NCI-H82 treated with DMSO at 0.1 percent for 48 hours (cell line): ENCODE results near the gene LBHD2.
"Not testable (repeated sequence)": the region's sequence is repeated elsewhere in the genome, so short reads cannot be mapped to it uniquely, and the experiment has no call there.

Experiments used
- DNase-seq: peaks from one replicate; lab custom pipeline; 2025; ENCODE audit not compliant: unreplicated experiment; lab: John Stamatoyannopoulos, UW

LBHD2 gene

GRCh38 chr14:103084021-103084919 is at the start of gene LBHD2:
Gene LBHD2, plus strand, starts transcription at chr14:103084210. Its CDS starts 1,803 bp downstream, at chr14:103086013.
- no peak for DNase-seq

DNA sequence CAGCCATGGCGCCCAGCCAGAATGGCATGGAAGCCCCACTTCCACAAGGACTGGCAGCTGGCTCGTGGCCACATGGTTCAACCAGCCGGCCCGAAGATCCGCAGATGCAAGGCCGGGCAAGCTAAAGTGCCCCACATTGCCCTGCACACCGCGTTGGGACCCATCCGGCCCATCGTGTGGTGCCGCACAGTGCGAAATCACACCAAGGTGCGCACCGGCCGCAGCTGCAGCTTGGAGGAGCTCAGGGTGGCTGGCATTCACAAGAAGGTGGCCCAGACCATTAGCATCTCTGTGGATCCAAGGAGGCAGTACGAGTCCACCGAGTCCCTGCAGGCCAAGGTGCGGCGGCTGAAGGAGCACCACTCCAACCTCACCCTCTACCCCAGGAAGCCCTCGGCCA is 42.5 kb upstream of the LBHD2 start:
- no peak for DNase-seq

DNA sequence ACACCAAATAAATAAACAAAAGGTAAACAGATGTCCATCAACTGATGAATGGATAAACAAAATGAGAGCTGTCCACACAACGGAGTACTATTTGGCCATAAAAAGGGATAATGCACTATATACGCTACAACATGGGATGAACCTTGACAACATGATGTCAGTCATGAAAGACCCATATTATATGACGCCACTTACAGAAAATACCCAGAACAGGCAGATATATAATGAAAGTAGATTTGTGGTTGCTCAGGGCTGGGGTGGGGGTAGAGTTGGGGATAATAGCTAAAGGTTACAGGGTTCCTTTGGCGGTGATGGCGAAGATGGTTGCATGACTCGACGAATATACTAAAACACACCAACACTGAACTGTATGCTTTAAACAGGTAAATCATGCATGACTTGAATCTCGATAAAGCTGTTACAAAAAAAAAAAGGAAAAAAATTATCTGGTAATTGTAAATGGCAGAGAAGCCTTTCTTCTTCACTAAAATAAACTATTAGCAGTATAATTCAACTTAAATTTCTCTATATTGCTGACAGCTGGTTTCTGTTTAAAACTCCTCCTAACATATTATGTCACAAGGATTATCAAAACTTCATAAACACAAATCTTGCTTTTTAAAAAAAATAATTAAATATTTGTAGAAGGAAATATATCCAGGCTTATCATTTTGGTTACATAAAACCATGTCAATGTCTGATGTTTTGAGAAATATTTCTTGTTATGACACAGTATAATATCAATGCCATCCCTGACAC is 40.6 kb upstream of the LBHD2 start:
- no peak for DNase-seq

DNA sequence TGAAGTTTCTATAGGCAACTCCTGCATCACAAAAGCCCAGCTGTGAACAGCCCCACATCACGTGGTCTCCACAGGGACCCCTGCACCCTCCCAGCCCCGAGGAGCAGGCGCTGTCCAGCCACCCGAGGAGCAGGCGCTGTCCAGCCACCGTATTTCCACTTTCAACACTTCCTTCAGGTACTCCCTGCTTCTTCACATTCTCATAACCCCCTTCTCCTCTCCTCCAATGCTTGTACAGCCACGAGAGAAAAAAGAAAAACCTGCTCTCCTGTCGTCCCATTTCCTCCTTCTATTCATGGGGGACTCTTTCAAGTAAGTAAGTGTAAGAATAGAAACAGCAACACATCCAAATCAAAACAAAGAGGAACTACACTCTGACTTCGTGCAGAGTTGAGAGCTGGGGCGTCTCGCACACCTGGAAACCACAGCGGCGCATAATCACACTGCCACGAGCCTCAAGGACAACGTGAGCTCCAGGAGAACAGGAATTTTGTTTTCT is 38.6 kb upstream of the LBHD2 start:
- no peak for DNase-seq

DNA sequence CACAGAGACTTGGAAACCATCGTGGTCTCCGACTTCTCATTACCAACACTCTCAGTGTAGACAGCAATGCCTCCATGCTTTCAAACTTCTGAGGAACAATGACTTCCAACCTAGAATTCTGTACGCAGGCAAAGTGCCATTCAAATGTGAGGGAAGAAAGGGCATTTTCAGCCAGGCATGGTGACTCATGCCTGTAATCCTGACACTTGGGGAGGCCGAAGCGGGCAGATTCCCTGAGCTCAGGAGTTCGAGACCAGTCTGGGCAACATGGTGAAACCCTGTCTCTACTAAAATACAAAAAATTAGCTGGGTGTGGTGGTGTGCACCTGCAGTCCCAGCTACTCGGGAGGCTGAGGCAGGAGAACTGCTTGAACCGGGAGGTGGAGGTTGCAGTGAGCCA is 36.6 kb upstream of the LBHD2 start:
- not testable (repeated sequence) for DNase-seq

DNA sequence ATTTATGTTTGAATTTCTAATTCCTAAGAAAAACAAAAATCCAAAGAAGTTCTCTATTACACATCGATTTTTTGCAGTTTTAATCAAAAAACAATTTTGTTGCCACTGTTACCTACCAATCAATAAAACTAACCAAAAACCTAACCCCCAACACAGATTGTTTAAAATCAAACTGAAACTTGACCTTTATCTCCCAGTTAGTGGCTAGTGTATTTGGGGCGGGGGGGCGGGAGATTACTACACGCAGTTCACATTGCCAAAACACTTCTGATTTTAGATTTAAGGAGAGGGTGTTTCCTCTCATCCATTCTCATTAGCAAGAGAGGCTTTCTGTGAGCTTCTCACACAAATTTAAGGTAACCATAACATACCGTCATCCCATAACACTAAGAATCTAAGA is 33.1 kb upstream of the LBHD2 start:
- DNase-seq = no peak

GRCh38 chr14:103052407-103052806 is 31.6 kb upstream of the LBHD2 start:
- DNase-seq = no peak

GRCh38 chr14:103055695-103056094 is 28.3 kb upstream of the LBHD2 start:
- no peak for DNase-seq

DNA sequence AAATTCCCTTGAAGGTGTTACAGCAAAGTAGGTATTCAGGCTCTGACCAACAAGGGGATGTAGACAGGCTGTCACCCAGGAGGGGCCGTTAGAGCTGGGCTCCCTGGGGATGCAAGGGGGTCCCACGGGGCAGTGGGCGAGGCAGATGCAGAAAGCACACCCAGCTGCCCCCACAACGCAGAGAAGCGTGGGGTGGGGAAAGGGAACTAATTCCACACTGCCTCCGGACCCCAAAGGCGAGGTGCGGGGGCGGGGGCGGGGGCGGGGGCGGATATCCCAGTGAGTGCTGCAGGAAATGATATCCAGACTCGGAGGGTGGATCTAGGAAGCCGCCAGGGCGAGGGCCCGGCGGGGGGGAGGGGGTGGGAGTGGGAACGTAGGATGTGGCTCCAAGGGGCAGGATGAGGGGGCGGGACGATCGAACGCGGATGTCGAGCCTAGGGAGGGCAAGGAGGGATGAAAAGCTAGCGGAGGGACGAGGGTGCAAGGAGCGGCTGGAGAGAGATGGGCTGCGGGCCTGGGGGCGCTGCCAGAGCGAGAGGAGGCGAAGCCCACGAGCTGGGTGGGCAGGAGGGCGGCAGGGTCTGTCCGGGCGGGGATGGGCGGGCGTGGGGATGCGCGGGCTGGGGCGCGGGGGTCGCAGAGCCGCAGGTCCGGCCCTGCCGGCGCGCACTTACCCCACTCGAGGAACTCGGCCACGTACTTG is 27.5 kb upstream of the LBHD2 start:
- DNase-seq = peak; percentile 21

DNA sequence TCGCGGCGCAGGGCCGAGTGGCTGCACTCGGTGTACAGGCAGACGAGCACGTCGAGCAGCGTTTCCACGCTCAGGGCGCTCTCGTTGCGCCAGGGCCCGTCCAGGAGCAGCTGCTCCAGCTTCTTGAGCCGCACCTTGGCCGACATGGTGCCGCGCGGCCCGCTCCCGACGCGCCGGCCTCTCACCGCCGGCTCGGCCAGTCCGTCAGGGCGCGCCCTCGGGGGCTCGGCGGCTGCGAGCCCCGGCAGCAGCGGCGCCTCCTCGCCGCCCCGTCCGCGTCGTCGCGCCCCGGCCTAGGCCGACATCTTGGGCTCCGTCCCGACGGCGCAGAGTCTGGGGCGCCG is 27.0 kb upstream of the LBHD2 start:
- no peak for DNase-seq

DNA sequence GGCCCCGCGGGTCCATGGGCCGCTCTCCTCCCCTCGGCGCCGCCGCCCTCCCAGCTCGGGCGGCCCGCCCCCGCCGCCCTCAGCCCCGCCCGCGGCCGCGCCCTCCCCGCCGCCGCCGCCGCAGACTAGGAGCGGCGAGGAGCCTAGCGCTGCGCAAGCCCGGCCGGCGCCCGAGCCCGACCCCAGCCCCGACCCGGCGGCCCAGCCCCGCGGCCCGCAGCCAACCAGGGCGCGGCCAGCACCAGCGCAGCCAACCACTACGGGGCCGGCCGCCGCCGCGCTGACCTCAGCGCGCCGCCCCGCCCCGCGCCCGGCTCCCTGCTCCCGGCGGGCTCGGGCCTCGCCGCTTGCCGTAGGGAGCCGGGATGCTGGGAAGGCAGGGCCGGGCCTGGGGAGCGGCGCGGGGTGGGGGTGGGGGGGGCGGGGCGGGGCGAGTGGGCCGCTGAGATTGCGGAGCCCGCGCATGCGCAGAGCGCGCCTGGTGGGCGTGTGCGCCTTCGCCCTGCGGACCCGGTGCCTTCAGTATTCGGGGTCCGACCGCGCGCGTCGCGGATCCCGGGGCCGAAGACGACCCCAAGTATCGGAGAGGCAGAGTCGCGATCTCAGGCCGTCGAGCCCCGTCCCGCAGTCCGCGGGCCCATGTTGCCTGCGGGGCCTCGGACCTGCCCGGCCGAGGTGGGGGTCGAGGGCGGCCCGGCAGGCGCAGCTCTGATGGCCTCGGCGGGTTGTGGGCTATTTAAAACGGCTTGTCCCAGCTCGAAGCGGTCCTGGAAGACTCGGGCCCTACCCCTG is 26.4 kb upstream of the LBHD2 start, which contains the start of gene CDC42BPB:
Gene CDC42BPB (minus strand): TSS at position 178 of the 792 bp plus-strand sequence. CDS start 376 bp downstream, outside the sequence.
- peak; percentile 43 for DNase-seq

- no peak for DNase-seq
Observed at GRCh38 chr14:103058164-103059055, 25.6 kb upstream of the LBHD2 start.

DNA sequence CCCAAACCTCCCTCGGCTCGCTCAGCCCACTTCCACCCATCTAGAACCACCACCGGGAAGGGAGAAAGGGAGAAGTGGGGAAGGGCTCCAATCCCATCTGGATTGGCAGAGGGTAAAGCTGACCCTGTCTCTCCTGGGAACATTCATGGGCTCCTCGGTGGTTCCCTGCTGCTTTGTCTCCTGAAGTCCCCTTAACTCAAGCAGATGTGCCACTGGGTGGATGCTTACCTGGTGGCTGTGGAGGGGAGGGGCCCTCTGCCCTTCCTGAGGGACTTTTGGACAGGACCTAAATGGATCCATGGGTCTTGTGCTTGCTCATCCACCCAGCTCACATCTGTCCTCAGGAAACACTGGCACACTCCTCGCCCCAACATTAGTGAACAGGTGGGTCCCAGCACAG is 24.5 kb upstream of the LBHD2 start:
- no peak for DNase-seq

DNA sequence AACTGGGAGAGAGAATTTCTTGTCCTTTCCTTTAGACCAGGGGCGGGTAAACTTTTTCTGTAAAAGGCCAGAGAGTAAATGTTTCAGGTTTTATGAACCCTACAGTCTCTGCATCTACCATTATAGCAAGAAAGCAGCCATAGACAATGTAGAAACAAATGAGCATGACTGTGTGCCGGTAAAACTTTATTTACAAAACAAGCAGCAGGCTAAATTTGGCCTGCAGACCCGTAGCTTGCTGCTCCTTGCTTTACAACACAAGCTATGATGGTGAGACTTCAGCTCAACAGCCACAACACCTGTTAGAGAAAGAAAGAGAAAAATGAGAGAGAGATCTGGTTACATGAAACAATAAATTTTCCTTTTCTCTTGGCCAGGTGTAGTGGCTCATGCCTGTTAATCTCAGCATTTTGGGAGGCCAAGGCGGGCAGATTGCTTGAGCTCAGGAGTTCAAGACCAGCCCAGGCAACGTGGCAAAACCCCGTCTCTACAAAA is 22.5 kb upstream of the LBHD2 start:
- DNase-seq = no peak

DNA sequence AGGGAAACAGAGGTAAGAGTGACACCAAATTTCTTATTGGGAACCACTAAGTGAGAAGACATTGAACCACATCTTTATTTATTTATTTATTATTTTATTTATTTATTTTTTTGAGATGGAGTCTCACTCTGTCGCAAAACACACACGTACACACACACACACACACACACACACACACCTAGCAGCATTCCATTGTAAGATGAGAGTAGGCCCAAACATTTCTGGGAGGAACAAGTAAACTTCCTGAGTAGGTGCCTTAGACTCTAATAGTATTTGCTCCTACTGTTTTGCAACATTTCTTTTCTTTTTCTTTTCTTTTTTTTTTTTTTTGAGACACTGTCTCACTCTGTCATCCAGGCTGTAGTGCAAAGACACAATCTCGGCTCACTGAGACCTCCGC is 19.6 kb upstream of the LBHD2 start:
- DNase-seq = no peak

DNA sequence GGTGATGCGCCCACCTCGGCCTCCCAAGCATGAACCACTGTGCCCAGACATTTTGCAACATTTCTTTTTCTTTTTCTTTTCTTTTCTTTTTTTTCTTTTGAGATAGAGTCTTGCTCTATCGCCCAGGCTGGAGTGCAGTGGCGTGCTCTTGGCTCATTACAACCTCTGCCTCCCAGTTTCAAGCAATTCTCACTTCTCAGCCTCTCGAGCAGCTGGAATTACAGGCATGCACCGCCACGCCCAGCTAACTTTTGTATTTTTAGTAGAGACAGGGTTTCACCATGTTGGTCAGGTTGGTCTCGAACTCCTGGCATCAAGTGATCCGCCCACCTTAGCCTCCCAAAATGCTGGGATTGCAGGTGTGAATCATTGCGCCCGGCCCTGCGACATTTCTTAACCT is 19.0 kb upstream of the LBHD2 start:
- DNase-seq = no peak

GRCh38 chr14:103065861-103066260 is 18.1 kb upstream of the LBHD2 start:
- DNase-seq = no peak

DNA sequence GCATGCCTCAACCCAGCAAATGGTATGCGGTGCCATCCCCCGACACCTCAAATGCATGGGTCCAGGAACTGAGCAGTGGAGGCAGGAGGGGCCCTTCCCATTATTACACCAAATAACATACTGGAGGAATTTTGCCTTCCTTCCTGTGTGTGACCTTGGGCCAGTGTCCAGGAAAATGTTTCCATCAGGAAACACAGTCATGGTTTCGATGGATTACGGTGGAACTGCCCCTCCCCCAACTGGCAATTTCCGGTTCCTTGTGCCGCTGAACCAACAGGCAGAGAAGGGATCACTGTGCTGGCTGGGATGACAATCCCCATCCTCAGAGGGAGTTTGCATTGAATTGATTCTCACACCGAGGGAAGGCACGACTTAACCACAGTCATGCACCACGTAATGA is 17.6 kb upstream of the LBHD2 start:
- no peak for DNase-seq

DNA sequence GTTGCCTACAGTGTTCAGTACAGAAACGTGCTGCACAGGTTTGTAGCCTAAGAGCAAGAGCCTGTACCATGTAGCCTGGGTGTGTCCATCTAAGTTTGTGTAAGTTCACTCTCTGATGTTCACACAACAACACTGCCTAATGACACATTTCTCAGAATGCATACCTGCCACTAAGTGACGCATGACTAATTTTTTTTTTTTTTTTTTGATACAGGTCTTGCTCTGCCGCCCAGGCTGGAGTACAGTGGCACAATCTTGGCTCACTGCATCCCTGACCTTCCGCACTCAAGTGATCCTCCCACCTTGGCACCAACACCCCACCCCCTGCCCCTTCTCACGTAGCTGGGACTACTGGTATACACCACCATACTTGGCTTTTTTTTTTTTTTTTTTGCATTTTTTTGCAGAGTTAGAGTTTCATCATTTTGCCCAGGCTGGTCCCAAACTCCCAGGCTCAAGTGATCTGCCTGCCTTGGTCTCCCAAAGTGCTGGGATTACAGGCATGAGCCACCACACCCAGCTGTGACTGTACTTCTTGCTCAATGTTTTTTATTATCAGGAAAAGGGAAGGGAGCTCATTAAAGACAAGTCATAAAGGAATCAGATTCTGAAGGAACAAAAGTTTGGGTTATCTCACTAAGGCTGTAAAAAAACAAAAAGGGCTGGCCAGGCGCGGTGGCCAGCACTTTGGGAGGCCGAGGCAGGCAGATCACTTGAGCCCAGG is 16.6 kb upstream of the LBHD2 start:
- DNase-seq = no peak
